Stimulated activated CD8-positive, alpha-beta memory T cell treated with anti-CD3 and anti-CD28 coated beads, Interleukin-15, amount 100 ng/mL, for 4 hours (primary cell): ENCODE data around the gene ABCA10.
"Not testable (repeated sequence)": the region's sequence is repeated elsewhere in the genome, so short reads cannot be mapped to it uniquely, and the experiment has no call there.

Source experiments
- DNase-seq, 2 donors: peaks; one replicate each; pipeline ENCODE4 v3.0.0-alpha.2; 2020; ENCODE audit warnings: low read depth in 2 of 2

ABCA10 gene

GRCh38 chr17:69230939-69231338, 2.3 kb upstream of the ABCA10 start:
- no peak for DNase-seq

DNA sequence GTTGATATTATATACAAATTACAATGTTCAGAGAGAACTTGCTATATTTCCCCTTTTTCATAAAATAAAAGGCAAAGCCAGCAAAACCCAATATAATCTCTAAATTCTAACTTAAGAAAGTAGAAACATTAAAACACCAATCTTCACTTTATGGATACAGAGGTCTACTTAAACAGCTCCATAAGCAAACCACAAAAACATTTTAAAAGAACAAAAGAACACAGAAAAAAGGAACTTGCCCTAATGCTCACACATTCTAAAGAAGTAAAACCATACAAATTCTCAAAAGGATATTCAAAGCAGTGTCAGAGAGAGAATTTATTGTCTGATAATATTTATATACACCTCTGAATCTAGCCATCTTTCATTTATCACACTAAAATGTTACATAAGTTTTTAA, 606 bp downstream of the ABCA10 start:
- no peak for DNase-seq

DNA sequence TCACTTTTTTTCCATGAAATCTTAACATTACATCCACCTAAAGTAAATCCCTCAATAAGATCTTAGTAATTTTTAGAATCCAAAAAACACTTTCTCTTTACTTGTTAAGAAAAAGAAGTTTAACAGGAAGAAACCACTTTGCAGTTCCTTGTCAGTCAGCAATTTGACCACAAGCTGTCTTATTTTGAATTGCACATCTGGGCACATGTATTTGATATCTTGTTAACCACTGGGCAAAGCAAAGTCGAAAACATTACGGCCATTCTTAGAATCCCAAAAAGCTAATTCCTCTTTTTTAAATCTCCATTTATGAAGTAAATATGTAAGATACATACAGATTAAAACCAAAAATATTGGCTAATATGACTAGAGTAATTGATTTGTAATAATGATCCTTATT, 1.1 kb downstream of the ABCA10 start:
- no peak for DNase-seq

GRCh38 chr17:69223809-69224208, 4.8 kb downstream of the ABCA10 start:
- DNase-seq: no peak

DNA sequence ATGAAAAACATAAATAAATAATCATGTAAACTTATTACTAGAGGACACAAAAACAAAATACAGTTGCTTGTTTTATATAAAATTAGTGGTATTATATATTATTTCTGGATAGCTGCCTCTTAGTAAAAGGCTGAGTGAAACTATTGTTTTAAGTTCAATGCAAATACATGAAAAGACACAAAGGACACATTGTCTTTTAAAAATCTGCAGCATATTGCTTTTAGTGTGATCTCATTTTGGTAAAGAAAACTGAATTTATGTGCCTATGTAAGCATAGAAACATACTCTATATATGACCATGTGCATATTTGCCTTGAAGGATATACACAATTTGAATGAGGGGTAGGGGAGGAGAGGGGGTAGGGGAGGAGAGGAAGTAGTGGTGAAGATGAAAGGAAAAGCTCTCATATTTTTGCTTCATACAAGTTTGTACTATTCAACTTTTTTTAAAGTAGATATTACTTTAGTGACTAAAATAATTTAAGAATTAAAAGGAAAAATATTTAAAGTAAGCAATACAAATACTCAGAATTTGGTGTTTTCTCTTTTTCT, 5.8 kb downstream of the ABCA10 start:
- no peak for DNase-seq

DNA sequence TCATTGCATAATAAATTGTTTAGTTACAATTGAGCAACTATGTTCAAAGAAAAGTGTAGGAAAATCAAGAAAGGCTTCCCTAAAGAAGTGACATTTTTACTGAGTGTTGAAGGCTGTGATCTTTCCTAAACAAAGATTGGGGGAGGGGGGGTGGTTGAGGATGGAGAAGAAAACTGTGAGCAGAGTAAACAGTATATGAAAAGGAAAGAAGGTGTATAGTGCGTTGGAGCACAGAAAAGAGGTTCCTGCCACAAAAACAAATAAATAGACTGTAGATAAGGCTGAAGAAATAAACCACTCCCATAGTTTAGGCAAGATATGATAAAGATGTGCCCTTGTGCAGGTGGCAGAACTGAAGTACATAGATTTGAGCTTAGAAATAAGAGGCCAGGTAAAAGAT, 8.5 kb downstream of the ABCA10 start:
- no peak for DNase-seq

DNA sequence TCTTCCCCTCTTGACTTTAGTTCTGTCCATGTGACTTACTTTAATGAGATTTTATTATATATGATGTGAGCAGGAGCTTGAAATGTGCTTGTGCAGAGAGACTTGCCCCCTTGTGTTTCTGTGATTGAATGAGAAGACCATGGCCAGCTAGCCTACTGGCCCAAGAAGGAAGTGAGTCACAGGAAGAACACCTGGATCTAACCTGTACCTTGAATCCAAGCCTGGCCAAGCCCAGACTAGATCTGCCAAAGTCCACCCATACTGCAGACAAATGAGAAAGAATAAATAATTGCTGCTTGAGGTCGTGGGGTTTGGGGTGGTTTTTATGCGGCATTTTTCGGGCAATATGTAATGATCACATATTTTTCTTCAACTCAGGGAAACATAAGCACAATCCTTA, 9.6 kb downstream of the ABCA10 start:
- DNase-seq: no peak

DNA sequence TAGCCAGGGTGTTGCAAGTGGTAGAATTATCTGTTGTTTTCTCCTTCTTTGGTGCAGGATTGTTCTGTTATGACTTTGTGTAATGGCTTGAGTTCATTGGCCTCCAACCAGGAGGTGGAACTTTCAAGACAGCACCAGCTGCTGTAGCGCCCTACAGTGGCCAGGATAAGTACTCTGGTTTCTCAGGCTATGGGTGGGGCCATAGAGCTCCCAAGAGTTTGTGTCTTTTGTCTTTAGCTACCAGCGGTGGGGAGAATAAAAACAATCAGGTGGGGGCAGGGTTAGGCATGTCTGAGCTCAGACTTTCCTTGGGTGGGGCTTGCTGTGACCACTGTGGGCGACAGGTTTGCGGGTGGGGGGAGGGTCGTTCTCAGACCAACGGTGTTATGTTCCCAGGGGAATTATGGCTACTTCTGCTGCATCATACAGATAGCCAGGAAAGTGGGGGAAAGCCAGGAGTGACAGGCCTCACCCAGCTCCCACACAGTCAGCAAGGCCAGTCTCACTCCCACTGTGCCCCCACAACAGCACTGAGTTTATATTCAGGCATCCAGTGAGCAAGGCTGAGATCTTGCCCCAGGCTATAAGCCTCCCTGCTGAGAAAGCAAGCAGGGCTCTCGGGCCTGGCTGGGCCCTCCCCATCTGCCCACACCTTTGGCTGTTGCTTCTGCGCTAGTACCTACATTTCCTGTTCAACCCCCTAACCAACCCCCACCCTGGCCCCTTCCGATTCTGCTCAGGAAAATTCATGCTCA, 15.4 kb downstream of the ABCA10 start:
- no peak for DNase-seq

- DNase-seq: no peak
Observed at GRCh38 chr17:69208640-69209039, 20.0 kb downstream of the ABCA10 start.

DNA sequence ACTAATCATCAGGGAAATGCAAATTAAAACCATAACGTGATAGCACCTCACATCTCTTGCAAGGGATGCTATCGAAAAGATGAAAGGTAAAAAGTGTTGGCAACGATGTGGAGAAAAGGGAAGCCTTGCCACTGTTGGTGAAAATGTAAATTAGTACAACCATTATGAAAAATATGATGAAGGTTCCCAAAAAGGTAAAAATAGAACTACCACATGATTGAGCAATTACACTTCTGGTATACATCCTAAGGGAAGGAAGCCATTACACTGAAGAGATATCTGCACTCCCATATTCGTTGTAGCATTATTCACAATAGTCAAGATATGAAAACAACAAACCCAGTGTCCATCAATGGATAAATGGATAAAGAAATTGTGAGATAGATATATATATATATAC, 21.5 kb downstream of the ABCA10 start:
- no peak for DNase-seq

DNA sequence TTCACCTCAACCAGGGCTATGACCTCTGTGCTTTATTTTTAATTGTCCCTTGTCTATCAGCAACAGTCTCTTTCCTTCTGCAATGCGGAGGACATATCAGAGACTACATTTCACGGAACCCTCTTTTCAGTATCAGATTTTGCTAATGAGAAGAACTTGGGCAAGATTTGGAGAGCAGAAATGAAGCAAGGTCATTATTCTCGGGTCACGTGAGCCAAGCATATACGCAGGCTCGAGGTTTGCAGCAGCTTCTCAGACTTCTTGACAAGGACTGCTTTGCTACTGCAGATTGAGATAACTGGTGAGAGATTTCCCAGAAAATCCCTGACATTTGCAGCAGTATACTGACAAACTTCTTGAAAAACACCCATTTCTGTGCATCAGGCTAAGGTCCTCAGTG, 30.4 kb downstream of the ABCA10 start:
- no peak for DNase-seq

GRCh38 chr17:69196105-69196653, 32.4 kb downstream of the ABCA10 start:
- not testable (repeated sequence) for DNase-seq

- DNase-seq: no peak
Observed at GRCh38 chr17:69192754-69193153, 35.9 kb downstream of the ABCA10 start.

- DNase-seq: no peak
Observed at GRCh38 chr17:69188796-69189195, 39.8 kb downstream of the ABCA10 start.

GRCh38 chr17:69188064-69188463, 40.6 kb downstream of the ABCA10 start:
- DNase-seq: no peak

DNA sequence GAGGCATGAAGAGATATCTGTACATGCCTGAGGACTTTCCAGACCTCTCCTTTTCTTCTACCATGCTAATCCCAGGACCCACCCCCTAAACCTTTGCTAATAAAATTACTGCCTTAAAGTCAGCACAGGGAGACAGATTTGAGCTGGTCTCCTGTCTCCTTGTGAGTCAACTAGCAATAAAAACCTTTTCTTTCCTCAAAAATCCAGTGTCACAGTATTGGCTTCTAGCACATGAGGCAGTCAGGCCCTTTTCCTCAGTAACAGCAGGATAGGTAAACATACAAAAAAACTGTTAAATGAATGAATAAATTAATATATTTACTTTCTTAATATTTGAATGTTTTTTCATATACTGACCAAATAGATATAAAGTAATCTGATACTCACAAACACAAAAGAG, 41.3 kb downstream of the ABCA10 start:
- no peak for DNase-seq

- no peak for DNase-seq
Observed at GRCh38 chr17:69179227-69179952, 49.2 kb downstream of the ABCA10 start.

DNA sequence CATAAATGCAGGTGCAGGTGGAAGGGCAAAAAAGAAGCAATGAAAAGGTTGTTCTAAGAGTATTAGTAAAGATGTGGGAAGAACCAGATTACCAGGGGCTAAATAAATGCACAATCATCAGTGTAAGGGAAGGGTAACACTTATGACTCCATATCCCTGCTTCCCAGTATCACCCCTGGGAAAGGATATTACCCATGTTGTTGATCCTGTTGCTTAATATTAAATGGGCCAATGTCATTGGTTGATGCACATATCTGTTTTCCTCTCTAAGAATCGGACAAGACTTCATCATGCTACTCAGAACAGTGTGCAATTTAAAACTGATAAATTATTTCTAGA, 52.2 kb downstream of the ABCA10 start:
- DNase-seq: no peak

DNA sequence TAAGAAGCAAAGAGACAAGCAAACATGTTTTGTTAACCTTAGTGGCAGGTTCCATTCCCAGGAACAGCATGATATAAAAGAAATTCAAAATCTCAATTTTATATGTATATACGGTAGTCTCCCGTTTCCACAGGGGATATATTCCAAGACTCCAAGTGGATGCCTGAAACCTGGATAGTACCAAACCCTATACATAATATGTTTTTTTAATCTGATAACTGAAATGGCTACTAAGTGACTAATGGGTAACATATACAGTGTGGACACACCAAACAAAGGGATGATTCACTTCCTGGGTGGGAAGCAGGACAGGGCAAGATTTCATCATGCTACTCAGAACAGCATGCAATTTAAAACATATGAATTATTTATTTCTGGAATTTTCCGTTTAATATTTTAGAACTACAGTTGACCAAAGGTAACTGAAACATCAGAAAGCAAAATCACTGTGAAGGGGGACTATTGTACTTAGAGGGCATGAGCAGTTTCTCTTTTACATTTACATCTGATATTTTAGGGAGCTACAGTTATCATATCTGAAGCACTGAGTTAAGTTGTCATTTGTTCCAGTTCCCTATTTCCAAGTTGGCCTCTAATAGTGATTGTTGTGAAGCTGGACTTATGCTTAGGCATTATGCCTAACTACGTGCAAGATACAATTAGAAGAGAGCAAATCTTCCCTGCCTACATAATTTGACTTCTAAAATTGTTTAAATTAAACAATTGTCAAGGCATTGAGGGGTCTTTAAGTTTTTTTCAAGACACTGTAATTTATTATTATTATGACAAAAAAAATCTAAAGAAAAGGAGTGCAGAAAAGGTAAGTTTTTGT, 52.8 kb downstream of the ABCA10 start:
- no peak for DNase-seq

DNA sequence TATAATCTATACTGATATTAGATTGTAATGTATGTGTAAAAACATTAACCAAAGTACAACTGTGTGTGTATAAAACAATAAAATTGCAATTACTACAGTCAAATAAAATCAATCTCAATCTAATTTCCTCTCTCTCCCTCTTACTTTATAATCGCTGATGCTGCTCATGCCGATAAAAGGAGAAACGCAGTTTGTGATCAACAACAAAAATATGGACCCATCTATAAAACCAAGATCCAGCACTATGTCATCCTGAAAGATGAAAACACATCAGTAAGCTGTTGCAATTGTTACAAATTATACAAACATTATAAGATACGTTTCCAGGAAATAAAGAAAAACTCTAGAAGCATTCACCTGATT, 53.4 kb downstream of the ABCA10 start:
- no peak for DNase-seq

- DNase-seq: no peak
Observed at GRCh38 chr17:69173118-69173517, 55.5 kb downstream of the ABCA10 start.

DNA sequence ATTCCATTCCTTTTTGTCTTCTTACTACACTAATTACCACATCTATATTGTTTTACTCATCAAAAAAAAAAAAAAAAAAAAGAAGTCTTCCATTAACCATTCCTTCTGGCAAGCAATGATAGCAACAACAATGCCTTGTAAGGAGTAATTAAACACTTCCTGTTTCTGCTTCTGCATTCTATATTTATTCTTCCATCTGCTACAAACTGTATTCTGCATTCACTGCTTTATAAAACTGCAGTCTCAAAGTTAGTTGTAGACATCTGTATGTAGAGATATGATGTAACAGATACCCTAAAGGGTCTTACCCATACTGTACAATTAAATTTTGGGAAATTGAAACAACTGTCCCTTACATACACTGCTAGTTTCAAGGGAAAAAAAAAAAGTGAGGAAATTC, 58.2 kb downstream of the ABCA10 start:
- no peak for DNase-seq
